Measurements from ENCODE around the gene MYL2. TPM values are rescaled to one million over a fixed set of nuclear protein-coding genes. Genes with fewer than 3 reads are reported as not detected.

MYL2 gene
- total and polyA plus RNA-seq, 10 of the 15 experiments (the other 5 are each of a cell fraction or from before 2014, with no cell fraction given): 0.08 to 1.8 (median 0.57) TPM; not detected in 1

- ATAC-seq (no peak), DNase-seq (ENCODE audit: low read depth, low spot score) (no peak), FAIRE-seq (no peak)
- Histone ChIP-seq H3K9ac (ENCODE audit: control insufficient read depth, insufficient read depth, low read length) (no peak overlapping the region), H2AFZ (ENCODE audit: control insufficient read depth, low read depth, low read length) (no peak overlapping the region), H3K4me2 (ENCODE audit: control insufficient read depth, insufficient read depth) (no peak overlapping the region; the same call in 1 of the 2 replicates), H3K27ac (ENCODE audit: control insufficient read depth, insufficient read depth) (no peak overlapping the region), H3K27me3 (replicated peaks in 1 of 2; ENCODE audit: control insufficient read depth in 2 of 2, insufficient read depth in 2 of 2, low read length in 1 of 2) (no peaks in the 10 kb centered on the region), H4K20me1 (ENCODE audit: control insufficient read depth, insufficient read depth) (no peaks in the 10 kb centered on the region), H3K4me1 (ENCODE audit: control insufficient read depth, insufficient read depth, low read length) (peaks cover 38% of the 10 kb centered on the region), H3K4me3 (no peak overlapping the region), H3K36me3 (ENCODE audit: control insufficient read depth in 2 of 2, insufficient read depth in 2 of 2, low read length in 1 of 2) (no peaks in the 10 kb centered on the region), H3K9me3 (replicated peaks; ENCODE audit: control insufficient read depth, insufficient read depth, low read length) (no peaks in the 10 kb centered on the region), H3K79me2 (ENCODE audit: control insufficient read depth, insufficient read depth, low read length) (no peaks in the 10 kb centered on the region)
- in situ Hi-C loops (cut with MboI): no loop called here
- BruUV-seq (replicated peaks): no TSS peak
- 63% methylated on average over 3 of the region's 3 CpGs for WGBS (ENCODE audit: insufficient coverage, insufficient replicate concordance, low lambda C conversion rate, missing lambda C conversion rate)
- intact Hi-C loops (cut with micrococcal nuclease; ENCODE audit: unreplicated experiment): no loop called here
- ChIA-PET SMC1A (ENCODE audit: uncharacterized antibody, unreplicated experiment) (interaction anchor here (1.0 to 1.6 kb wide), 3 partner anchors 9 to 21 kb away, joined by 3 to 6 read pairs (median 5); no protein-coding TSS in a partner anchor), RAD21 (ENCODE audit: unreplicated experiment) (no interaction called here), CTCF (interaction anchor here (0.7 to 1.4 kb wide), 3 partner anchors 10 to 29 kb away, joined by 3 read pairs; no protein-coding TSS in a partner anchor), POLR2A (no interaction called here)
- no peak for TF ChIP-seq CTCF (IDR thresholded peaks at IDR 0.05 in 2 of 3, conservative IDR thresholded peaks at IDR 0.05 in 1 of 3; ENCODE audit: control insufficient read depth in 2 of 3, extremely low read depth in 1 of 3, insufficient read depth in 1 of 3, low read depth in 3 of 3, low read length in 3 of 3)
- no peak for TF ChIP-seq POU2F2 (IDR thresholded peaks at IDR 0.05; ENCODE audit: borderline replicate concordance, low read depth, low read length)
- TF ChIP-seq RUNX3 (IDR thresholded peaks at IDR 0.05; ENCODE audit: low read length): peak; percentile 39
- TF ChIP-seq BACH1 (IDR thresholded peaks at IDR 0.05; ENCODE audit: borderline replicate concordance): no peak
- TF ChIP-seq PAX5 (IDR thresholded peaks at IDR 0.05; ENCODE audit: borderline replicate concordance, low read depth, low read length): no peak
- TF ChIP-seq ZSCAN29 (IDR thresholded peaks at IDR 0.05): no peak
These were observed 4.0 kb downstream of the MYL2 start for GRCh38 chr12:110916295-110916875.

All from GM12878 (cell line).